HG02588 (cell line): ENCODE measurements around the gene TRIM46.
A peak's percentile ranks its signal among the peaks of the same experiment; 100 is the strongest.
"Not testable (repeated sequence)": the region's sequence is repeated elsewhere in the genome, so short reads cannot be mapped to it uniquely, and the experiment has no call there.

Source experiments
- ATAC-seq: cut with Tn5 transposase; IDR thresholded peaks from one replicate; pipeline ENCODE4 v1.9.1; 2021; ENCODE audit warnings: mild to moderate bottlenecking, moderate library complexity; ENCODE audit not compliant: unreplicated experiment

The TRIM46 gene

DNA sequence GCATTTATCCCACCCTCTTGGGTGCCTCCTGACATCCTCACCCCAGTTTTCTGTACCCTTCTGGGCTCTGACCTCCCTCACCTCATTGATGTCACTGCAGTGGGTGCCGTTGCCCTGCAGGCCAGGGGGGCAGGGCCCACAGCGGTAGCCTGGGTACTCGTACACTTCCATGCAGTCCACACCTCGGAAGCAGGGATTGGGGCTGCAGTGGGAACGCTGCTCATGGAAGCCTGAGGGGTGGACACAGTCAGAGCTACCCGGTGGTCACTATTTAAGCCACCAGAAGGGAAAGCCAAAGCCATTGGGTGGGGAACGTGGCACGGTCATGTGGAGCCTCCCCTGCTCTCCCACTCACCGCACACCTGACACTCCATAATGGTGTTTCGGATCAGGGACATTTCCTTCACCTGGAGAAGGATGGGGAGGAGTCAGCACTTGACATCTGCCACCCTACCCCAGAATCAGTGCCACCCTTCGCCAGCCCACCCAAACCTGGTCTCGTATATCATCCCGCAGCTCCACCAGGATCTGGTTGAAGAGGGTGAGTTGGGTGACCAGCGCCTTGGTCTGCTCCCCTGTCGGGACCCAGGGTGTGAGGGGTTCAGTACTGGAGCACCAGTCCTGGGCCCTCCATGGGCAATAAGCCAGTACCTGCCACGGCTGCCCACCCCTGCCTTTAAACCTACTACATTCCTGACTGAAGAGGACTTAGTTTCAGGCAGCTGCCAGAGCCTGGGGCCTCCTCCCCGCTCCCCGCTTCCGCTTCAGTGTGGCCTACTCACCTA is 29.3 kb downstream of the TRIM46 start:
- ATAC-seq = no peak

DNA sequence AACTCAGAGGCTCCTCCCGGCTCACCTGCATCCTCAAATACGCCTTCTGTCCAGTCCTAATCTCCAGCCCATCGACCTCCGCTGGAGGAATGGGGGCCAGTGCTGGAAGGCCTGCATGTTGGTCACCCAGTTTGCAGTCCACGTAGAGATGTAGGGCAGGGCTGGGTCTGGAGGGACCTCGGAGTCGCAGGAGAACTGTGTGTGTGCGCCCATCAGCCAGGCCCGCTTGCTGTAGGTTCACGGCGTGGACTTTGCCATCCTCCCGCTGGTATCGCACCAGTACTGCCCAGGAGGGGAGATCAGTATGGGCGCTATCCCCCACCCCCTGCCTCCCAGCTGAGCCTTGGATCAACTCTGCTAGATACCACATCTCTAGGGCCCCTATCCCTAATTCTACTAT is 31.4 kb downstream of the TRIM46 start:
- no peak for ATAC-seq

DNA sequence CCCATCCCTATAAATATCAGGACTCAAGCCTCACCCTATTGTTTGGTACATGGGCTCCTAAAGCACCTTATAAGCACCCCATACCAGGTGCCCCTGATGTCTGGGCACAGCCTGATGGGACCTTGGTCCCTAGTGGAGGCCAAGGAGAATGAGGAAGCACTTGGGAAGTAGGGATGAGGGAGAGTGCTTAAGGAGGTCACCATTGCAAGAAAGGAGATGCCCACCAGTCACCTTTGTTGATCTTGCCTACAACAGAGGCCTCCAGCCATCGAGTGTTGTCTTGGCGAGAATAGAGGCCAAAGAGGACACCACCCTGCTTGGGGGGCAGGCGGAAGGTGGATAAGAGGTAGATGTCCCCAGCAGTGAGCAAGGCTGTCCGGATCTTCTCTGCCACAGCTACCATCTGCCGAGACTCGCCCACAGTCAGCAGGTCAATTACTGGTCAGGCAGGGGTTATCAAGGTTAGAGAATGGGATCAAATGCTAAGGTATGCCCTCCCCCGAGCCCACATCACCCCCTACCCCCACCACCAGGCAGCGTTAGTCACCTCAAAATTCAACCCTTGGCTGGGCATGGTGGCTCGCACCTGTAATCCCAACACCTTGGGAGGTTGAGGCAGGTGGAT is 32.4 kb downstream of the TRIM46 start:
- no peak for ATAC-seq

DNA sequence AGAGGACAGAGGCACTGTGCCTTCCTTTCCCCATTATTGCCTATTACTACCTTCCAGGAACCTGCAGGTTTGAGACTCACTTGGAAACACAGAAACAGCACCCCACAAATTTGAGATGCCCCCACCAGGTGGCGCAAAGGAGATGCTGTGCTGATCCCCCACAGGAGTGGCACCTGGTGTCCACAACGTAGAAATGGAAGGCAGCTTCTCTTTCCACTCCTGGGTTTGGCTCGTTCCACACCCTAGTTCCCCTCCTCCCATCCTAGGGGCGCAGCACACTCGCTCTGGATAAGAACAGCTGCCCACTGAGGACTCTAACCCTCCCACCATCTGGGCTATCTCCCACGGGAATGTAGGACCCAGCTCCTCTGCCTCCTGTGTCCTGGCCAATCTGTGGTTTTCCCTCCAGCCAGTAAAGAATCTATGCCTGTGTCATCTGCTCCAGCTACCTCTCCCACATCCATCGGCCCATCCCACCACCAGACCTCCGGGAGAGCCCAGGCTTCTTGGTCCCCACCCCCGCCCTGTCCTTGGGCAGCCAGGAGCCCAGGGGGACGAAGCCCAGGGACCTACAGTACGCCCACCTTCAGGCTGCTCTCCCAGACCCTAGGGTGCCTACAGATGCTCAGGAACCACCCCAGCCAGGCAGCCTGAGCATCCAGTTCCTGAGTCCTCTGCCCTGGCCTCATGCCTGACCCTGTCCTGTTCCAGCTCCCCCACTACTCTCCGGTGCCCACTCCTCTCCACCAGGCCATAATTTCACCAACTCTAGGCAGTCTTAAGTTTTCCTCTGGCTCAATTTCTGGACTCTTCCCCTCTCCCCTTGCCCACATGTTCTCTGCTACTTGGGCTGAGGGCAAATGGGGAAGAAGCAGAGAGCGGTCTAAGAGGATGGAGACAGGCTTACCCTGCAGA is 33.5 kb downstream of the TRIM46 start:
- ATAC-seq = no peak

DNA sequence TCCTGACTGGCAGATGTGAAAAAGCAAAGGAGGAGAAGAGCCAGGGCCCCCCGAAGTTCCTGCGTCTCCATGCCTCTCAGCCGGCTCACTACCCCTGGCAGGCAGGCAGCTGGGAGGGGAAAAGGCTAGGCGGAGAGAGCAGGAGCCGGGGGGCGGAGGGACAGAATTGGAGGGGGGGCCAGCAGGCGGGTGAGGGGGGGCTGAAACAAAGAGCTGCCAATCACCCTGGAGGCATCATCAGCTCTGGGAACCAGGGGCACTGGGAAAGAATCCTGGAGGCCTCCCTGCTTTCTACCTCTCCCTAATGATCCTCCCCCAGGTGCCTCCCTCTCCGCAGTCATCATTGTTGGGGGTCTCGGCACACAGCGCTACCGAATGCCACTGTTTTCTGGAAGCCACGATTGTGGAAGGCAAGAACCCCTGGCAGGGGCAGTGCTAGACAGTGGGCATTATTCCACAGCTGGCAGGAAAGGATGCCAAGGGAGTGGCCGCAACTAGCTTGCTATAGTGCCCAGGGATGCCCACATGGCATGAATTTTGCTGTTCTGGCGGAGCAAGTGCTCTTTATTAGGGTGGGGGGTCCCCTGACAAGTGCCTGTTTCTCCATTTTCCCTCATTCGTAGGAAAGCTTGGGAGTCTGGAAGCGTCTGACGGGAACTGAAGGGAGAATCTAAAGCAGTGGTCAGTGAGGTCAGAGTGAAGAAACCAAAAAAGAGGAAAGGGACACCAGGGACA is 34.3 kb downstream of the TRIM46 start, which contains the start of gene THBS3:
Gene THBS3 (minus strand): TSS at position 92 of the 735 bp plus-strand sequence. CDS start 21 bp downstream, at position 71.
- ATAC-seq = no peak

DNA sequence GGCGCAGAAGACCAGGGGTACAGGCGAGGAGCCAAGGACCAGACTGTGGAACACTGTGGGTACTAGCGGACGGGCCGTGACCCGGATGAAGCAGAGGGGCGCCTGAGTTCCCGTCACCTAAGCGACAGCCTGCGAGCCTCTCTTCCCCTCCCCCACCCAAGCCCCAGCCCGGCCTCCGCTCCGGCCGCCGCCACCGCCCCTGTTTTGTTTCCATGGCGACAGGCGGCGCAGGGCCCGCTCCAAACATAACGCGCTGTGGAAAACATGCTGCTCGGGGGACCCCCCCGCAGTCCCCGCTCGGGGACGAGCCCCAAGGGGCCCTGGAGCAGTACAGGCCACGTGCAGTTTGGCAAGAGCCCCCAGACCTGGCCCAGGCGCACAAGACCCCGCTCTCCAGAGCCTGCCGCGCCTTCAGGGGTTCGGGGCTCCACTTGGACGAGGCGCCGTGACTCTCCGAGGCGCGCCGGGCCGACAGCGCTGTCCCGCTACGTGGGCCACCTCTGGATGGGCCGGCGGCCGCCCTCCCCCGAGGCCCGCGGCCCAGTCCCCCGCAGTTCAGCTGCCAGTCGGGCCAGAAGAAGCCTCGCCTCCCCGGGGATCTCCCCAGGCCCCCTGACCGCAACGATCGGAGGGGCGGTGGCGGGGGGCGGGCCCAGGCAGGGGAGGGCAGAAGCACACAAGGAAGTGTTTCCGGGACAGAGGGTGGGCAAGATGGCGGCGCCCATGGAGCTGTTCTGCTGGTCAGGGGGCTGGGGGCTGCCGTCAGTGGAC is 35.1 kb downstream of the TRIM46 start, which contains the start of gene MTX1:
Gene MTX1 (plus strand): TSS at position 155 of the 771 bp plus-strand sequence. CDS start 110 bp downstream, at position 265.
- ATAC-seq = peak; percentile 77

DNA sequence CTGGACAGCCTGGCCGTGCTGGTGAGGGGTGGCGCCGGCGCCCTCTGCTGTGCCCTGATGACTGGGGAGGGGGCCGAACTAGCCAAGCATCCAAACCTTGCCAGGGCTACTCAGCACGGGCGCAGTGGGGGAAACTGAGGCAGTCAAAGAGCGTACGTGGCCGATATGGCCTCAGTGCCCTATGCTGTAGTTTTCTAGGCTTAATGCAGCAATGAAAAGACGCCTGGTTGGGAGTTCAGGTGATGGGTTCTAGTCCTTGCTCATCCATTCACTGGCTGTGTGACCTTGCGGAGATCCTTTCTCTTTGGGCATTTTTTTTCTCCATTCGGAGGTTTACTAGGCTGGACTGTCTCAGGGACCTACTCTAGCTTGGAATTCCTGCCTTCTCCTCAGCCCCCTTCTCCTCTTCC is 35.7 kb downstream of the TRIM46 start:
- no peak for ATAC-seq

DNA sequence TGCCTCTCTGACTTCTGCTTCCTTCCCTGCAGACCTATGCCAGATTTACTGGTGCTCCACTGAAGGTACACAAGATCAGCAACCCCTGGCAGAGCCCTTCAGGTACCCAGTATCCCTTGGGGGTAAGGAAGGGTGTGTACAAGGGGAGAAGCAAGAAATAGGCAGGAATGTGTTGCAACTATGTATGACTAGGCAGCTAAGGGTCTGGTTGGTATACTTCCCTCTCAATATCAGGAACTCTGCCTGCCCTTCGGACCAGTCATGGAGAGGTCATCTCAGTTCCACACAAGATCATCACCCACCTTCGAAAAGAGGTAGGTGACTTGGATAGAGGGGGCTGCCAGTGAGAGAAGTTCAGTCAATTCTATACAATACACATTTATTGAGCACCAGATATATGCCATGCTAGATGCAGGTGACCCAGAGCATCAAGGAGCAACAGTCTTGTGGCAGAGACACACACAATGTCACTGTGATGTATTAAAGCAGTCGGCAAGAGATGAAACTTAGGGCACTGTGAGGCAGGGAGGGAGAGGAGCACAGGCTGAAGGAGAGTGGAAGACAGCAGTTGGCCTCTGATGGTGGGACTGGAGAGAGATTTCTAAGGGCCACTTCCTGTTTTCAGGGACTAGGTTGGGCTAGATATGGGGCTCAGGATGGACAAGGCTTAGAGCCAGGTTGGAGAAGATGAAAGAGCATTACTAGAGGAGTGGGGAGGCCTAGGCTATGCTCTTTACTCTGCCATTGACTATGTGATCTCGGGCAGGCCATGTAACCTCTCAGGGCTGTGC is 36.9 kb downstream of the TRIM46 start:
- no peak for ATAC-seq

DNA sequence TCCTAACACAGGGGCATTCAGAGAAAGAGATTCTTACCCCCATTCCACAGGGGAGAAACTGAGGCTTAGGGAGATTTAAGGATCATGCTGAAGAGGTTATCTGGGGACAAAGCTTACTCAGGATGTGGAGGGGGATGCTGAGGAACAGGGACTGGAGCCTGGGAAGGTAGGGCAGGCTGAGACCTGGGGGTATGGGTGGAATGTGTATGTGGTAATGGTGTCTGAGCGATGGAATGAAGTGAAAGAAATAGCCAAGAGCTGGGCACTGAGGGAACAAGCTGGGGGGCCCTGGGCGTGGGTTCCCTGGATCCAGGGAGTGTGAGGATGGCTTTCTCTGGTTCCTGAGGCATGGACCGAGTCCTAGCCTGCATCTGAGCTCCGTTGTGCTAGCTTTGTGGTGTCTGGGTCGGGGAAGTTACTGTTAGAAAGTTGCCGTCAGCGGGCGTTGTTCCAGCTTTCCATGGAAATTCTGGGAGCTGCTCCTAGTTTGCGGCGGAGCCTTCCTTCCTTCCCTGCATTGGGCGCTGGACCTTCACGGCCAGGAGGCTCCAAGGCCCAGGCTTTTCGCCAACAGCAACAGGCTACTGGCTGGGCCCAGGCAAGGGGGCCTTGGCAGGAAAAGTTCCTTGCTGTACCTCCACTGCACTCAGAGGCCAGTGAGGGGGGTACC is 37.9 kb downstream of the TRIM46 start:
- not testable (repeated sequence) for ATAC-seq

DNA sequence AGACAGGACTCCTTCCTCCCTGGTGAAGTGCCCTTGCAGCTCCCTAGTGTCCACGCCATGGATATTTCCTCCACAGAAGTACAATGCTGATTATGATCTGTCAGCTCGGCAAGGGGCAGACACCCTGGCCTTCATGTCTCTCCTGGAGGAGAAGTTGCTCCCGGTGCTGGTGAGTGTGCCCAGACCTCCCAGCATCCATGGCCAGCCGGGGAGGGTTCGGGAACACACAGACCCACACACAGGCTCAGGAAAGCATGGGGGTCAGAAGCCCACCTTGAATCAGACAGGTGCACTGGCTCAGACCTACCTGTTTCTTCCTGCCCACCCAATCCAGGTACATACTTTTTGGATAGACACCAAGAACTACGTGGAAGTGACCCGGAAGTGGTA is 38.4 kb downstream of the TRIM46 start:
- ATAC-seq = not testable (repeated sequence)

DNA sequence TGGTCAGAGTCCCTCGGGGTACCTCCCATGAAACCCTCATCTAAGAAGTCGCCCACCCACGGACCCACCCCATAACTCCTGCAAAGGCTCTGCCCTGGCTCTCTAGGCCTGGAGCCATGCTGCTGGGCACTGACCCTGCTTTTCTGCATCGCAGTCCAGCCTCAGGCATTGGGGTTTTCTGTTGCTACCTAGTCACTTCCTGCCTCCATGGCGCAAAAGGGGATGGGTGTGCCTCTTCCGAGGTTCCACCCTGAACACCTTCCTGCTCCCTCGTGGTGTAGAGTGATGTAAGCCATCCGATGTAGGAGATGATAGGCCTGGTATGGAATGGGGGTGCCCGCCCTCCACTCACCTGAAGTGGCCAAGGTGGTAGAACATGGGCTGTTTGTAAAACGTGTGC is 41.1 kb downstream of the TRIM46 start:
- ATAC-seq = not testable (repeated sequence)

DNA sequence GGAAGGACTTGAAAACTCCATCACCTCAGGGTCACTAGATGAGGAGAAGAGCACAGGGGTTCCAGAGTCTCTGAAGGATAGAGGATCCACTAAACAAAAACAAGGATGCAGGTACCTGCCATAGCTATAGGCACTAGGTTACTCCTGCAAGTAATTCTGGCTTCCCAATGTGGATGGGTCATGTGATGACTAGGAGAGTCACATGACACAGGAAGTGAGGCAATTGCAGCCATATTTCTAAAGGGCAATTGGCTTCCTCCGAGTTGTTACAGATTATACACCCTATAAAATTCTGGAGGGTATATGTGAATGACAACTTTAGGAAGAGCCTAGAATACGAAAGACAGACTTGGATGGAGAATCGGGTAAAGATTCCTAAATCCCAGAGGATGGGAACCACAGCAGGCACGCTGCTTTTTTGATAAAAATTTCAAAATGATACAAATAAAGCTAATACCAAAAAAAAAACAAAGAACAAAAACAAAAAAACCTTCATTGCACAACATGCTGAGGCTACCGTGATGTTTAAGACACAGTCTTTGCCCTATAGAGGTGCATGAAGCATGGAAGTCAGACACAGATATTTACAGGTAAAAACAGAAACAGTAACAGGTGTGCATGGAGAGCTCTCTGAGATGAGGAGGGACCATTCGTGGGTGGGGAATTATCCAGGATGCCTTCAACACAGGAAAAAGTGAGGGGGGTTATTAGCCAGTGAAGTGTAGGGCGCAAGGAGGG is 45.4 kb downstream of the TRIM46 start:
- ATAC-seq = no peak

DNA sequence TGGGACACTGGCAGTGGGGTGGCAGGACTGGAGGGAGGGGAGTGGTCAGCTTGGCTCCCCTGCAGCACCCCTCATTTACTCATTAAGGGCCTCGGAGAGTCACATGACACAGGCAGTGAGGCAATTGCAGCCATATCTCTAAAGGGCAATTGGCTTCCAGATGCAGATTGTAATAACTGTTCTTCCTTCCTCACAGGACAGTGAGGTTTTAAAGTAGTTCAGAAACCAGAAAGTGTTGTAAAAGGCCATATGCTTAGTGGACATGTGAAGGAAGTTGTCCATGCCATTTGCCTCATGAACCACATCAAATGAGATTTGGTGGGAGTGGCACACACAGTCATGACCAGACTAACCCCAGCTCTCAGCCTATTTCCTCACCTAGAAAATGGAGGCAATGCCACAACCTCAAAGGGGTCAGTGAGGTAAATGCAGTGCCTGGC is 46.0 kb downstream of the TRIM46 start:
- ATAC-seq = no peak

DNA sequence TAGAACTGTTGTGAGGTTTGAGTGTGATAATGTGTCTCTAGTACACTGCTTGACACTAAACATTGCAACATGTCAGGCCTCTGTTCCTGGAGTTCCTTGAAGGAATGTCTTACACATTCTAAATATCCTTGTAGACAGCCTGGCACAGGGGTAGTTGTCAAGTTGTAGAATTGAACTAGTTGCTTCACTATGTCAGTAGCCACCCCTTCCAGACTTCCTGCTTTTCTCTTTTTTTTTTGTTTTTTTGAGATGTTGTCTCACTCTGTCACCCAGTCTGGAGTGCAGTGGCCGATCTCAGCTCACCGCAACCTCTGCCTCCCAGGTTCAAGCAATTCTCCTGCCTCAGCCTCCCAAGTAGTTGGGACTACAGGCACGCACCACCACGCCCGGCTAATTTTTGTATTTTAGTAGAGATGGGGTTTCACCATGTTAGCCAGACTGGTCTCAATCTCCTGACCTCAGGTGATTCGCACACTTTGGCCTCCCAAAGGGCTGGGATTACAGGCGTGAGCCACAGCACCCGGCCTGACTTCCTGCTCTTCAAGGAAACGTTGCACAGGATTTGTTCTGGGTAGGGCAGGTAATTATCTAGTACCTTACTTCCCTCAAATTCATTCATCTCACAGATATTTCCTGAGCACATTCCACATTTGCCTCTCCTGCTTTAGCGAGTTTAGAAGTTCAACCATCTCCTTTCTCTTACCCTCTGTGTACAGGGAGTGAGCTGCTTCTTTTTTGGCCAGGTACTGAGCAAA is 46.7 kb downstream of the TRIM46 start:
- ATAC-seq = not testable (repeated sequence)

DNA sequence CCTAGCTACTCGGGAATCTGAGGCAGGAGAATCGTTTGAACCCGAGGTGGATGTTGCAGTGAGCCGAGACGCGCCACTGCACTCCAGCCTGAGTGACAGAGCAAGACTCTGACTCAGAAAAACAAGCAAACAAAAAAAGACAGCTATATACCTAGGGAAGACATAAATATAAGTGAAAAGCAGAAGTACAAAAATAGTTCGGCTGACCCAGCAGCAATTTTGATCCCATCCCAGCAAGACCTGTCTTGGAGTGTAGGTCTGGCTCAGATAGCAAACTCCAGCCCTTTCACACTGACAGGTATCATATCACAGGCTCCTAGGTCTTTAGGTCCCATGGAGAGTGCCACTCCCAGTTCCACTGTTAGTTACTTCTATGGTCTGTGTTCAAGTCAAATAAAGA is 49.4 kb downstream of the TRIM46 start:
- ATAC-seq = no peak

DNA sequence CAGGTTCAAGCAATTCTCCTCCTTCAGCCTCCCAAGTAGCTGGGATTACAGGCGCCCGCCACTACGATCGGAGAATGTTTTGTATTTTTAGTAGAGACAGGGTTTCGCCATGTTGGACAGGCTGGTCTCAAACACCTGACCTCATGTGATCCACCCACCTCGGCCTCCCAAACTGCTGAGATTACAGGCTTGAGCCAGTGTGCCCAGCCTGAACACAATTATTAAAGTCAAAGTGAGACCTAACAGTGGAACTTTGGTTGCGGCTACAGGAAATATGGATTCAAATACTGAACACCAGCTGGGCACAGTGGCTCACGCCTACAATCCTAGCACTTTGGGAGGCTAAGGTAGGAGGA is 51.7 kb downstream of the TRIM46 start:
- not testable (repeated sequence) for ATAC-seq
